ENCODE results near the gene SEPTIN14. TPM values are rescaled to one million over a fixed set of nuclear protein-coding genes. Genes with fewer than 3 reads are reported as not detected.
"Not testable (repeated sequence)": the region's sequence is repeated elsewhere in the genome, so short reads cannot be mapped to it uniquely, and the experiment has no call there.

The SEPTIN14 gene
- total RNA-seq, 1 donor from 2014 or later: not detected

GRCh38 chr7:55787796-55788195 is 74.8 kb downstream of the SEPTIN14 start:
- H3K36me3 ChIP-seq: no peaks in the 10 kb centered on the region
- H3K9me3 ChIP-seq: no peaks in the 10 kb centered on the region
- TF ChIP-seq, protein P1, sequence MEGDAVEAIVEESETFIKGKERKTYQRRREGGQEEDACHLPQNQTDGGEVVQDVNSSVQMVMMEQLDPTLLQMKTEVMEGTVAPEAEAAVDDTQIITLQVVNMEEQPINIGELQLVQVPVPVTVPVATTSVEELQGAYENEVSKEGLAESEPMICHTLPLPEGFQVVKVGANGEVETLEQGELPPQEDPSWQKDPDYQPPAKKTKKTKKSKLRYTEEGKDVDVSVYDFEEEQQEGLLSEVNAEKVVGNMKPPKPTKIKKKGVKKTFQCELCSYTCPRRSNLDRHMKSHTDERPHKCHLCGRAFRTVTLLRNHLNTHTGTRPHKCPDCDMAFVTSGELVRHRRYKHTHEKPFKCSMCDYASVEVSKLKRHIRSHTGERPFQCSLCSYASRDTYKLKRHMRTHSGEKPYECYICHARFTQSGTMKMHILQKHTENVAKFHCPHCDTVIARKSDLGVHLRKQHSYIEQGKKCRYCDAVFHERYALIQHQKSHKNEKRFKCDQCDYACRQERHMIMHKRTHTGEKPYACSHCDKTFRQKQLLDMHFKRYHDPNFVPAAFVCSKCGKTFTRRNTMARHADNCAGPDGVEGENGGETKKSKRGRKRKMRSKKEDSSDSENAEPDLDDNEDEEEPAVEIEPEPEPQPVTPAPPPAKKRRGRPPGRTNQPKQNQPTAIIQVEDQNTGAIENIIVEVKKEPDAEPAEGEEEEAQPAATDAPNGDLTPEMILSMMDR (IDR thresholded peaks at IDR 0.05): no peak
- no peak for ATAC-seq
- DNase-seq: no peak
- no peak overlapping the region for H3K4me3 ChIP-seq
- no peaks in the 10 kb centered on the region for H3K4me1 ChIP-seq
- intact Hi-C loops (cut with DNase I): no loop called here
- no peak overlapping the region for H3K27ac ChIP-seq
- H3K27me3 ChIP-seq: no peaks in the 10 kb centered on the region

GRCh38 chr7:55786901-55787300 is 75.7 kb downstream of the SEPTIN14 start:
- H3K27ac ChIP-seq: no peak overlapping the region
- DNase-seq (no peak), ATAC-seq (no peak)
- H3K4me1 ChIP-seq: no peaks in the 10 kb centered on the region
- TF ChIP-seq, protein P1 (IDR thresholded peaks at IDR 0.05): no peak
- no peaks in the 10 kb centered on the region for H3K9me3 ChIP-seq
- H3K36me3 ChIP-seq: no peaks in the 10 kb centered on the region
- intact Hi-C loops (cut with DNase I): no loop called here
- no peak overlapping the region for H3K4me3 ChIP-seq
- H3K27me3 ChIP-seq: no peaks in the 10 kb centered on the region

GRCh38 chr7:55785444-55785843 is 77.1 kb downstream of the SEPTIN14 start:
- H3K4me1 ChIP-seq; intact Hi-C loops (cut with DNase I); ATAC-seq: not testable (repeated sequence)

GRCh38 chr7:55784151-55784550 is 78.4 kb downstream of the SEPTIN14 start:
- TF ChIP-seq, protein P1 (IDR thresholded peaks at IDR 0.05): no peak
- no peak overlapping the region for H3K27ac ChIP-seq
- H3K4me3 ChIP-seq: no peak overlapping the region
- no peaks in the 10 kb centered on the region for H3K9me3 ChIP-seq
- no peaks in the 10 kb centered on the region for H3K27me3 ChIP-seq
- H3K4me1 ChIP-seq: no peaks in the 10 kb centered on the region
- intact Hi-C loops (cut with DNase I): no loop called here
- ATAC-seq (no peak), DNase-seq (peak; percentile 20)
- H3K36me3 ChIP-seq: no peaks in the 10 kb centered on the region

More at GRCh38 chr7:55785444-55785843, 77.1 kb downstream of the SEPTIN14 start:
- H3K9me3 ChIP-seq, H3K4me3 ChIP-seq, H3K27ac ChIP-seq, H3K36me3 ChIP-seq, H3K27me3 ChIP-seq: not testable (repeated sequence)
- peak; percentile 20 for DNase-seq

DNA sequence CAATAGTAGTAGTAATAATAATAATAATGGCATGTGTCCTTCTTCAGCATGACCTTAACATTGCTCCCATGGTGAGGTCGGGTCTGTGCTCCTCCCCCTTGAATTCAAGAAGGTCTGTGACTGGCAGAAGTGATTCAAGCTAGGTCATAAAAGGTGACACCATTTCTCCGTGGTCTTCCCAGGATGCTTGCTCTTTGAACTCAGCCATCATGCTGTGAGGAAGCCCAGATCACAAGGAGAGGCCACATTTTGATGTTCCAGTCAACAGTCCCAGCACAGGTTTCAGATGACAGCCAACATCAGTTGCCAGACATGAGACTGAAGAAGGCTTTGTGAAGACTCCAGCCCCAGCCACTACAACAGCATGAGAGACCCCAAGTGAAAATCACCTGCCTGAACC is 83.9 kb downstream of the SEPTIN14 start:
- H3K36me3 ChIP-seq: no peaks in the 10 kb centered on the region
- intact Hi-C loops (cut with DNase I): no loop called here
- no peaks in the 10 kb centered on the region for H3K27me3 ChIP-seq
- no peaks in the 10 kb centered on the region for H3K4me1 ChIP-seq
- no peak for DNase-seq
- H3K27ac ChIP-seq: no peak overlapping the region
- H3K9me3 ChIP-seq: no peaks in the 10 kb centered on the region
- no peak overlapping the region for H3K4me3 ChIP-seq
- TF ChIP-seq, protein P1 (IDR thresholded peaks at IDR 0.05): no peak
- no peak for ATAC-seq

DNA sequence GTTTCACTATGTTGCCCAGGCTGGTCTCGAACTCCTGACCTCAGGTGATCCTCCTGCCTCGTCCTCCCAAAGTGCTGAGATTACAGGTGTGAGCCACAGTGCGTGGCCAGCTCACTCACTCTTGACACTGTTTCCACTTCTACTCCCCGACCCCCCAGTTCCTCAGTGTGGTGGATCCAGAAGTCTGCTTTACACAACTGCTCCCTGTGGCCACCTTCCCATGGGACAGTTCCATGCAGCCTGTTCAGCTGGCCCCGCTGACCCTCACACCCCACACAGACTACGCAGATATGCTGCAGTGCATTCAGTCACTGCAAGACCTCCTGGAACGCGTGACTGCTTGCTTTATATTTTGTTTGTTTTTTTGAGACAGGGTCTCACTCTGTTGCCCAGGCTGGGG is 86.4 kb downstream of the SEPTIN14 start:
- no peaks in the 10 kb centered on the region for H3K9me3 ChIP-seq
- intact Hi-C loops (cut with DNase I): no loop called here
- no peak for ATAC-seq
- no peak for DNase-seq
- no peaks in the 10 kb centered on the region for H3K36me3 ChIP-seq
- TF ChIP-seq, protein P1 (IDR thresholded peaks at IDR 0.05): no peak
- H3K4me3 ChIP-seq: no peak overlapping the region
- H3K27ac ChIP-seq: no peak overlapping the region
- no peaks in the 10 kb centered on the region for H3K4me1 ChIP-seq
- no peaks in the 10 kb centered on the region for H3K27me3 ChIP-seq

Measured in upper lobe of right lung (tissue), 1 donor.